C4-2B (cell line): ENCODE measurements around the gene CEP152.

Experiments
- ZFX ChIP-seq: fragments of 450-650 bp; IDR thresholded peaks from 2 replicates; pipeline ENCODE4 v1.6.1; 2017
- TF ChIP-seq, protein P1 (sequence below): fragments of 450-650 bp; conservative IDR thresholded peaks from 2 replicates; pipeline ENCODE4 v1.5.1; 2017; ENCODE audit warnings: mild to moderate bottlenecking

DNA sequence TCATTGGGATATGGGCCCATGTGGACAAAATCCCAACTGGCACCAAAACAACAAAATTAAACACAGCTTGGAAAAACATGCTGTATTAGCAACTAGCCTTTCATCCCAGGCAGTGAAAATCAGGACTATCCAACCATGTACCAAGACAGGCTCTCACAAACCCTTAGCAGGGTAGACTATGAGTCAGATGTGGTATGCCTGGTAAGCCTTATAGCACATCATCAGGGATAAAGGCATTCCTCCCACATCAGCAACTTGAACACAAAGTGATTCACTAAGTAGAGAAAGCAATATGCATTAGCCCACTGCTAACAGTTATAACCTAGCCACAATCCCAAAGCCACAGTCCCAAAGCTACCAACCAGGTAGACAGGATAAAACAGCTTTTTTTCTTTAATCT, 8.0 kb downstream of the CEP152 start:
- TF ChIP-seq, protein P1, sequence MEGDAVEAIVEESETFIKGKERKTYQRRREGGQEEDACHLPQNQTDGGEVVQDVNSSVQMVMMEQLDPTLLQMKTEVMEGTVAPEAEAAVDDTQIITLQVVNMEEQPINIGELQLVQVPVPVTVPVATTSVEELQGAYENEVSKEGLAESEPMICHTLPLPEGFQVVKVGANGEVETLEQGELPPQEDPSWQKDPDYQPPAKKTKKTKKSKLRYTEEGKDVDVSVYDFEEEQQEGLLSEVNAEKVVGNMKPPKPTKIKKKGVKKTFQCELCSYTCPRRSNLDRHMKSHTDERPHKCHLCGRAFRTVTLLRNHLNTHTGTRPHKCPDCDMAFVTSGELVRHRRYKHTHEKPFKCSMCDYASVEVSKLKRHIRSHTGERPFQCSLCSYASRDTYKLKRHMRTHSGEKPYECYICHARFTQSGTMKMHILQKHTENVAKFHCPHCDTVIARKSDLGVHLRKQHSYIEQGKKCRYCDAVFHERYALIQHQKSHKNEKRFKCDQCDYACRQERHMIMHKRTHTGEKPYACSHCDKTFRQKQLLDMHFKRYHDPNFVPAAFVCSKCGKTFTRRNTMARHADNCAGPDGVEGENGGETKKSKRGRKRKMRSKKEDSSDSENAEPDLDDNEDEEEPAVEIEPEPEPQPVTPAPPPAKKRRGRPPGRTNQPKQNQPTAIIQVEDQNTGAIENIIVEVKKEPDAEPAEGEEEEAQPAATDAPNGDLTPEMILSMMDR = no peak
- no peak for TF ChIP-seq ZFX
